LoVo (cell line): ENCODE results near the gene METTL16.
"Not testable (repeated sequence)": the region's sequence is repeated elsewhere in the genome, so short reads cannot be mapped to it uniquely, and the experiment has no call there.

Source experiments
- DNase-seq: peaks from one replicate; pipeline ENCODE4 v3.0.0-alpha.2; 2016; ENCODE audit warnings: low spot score

The METTL16 gene

DNA sequence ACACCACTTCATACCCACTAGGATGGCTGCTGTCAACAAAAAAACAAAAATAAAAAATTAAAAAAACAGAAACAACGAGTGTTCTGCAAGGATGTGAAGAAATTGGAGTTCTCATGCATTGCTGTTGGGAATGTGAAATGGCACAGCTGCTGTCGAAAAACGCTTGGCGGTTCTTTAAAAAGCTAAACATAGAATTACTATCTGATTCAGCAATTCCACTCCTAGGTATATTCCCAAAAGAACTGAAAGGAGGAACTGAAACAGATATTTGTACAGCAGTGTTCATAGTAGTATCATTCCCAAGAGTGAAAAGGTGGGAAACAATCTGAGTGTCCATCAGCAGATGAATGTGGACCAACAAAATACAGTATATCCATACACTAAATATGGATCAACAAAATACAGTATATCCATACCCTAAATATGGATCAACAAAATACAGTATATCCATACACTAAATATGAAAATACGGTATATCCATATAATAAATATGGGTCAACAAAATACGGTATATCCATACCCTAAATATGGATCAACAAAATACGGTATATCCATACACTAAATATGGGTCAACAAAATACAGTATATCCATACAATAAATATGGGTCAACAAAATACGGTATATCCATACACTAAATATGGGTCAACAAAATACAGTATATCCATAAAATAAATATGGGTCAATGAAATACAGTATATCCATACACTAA is 8.7 kb downstream of the METTL16 start:
- no peak for DNase-seq

GRCh38 chr17:2500446-2500845 is 11.2 kb downstream of the METTL16 start:
- no peak for DNase-seq

GRCh38 chr17:2489286-2489685 is 22.4 kb downstream of the METTL16 start:
- not testable (repeated sequence) for DNase-seq

- DNase-seq = no peak
These were observed 24.4 kb downstream of the METTL16 start for GRCh38 chr17:2487306-2487705.

DNA sequence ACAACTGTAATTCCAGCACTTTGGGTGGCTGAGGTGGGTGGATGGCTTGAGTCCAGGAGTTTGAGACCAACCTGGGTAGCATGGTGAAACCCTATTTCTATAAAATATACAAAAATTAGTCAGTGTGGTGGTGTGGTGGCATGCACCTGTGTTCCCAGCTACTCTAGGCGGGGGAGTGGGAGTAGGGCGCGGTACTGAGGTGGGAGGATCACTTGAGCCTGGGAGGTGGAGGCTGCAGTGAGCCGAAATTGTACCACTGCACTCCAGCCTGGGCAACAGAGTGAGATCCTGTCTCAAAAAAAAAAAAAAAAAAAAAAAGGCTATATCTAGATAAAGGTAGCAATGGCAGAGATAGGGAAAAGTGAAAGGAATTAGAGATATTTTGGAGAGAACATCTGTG is 25.0 kb downstream of the METTL16 start:
- DNase-seq = not testable (repeated sequence)

DNA sequence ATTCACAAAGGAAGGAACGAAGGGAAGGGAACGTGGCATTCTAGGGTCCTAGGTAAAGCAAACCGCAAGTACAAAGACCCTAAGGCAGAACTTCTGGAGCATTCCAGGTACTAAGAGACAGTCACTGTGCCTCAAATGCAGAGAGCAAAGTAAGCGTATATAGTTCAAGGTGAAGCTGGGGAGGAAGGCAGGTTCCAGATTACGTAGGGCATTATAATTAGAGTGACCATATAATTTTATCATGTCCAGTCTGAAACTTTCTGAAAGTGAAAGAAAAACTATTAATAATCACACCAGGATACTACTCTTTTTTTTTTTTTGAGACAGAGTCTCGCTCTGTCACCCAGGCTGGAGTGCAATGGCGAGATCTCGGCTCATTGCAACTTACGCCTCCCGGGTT is 25.7 kb downstream of the METTL16 start:
- DNase-seq = no peak

DNA sequence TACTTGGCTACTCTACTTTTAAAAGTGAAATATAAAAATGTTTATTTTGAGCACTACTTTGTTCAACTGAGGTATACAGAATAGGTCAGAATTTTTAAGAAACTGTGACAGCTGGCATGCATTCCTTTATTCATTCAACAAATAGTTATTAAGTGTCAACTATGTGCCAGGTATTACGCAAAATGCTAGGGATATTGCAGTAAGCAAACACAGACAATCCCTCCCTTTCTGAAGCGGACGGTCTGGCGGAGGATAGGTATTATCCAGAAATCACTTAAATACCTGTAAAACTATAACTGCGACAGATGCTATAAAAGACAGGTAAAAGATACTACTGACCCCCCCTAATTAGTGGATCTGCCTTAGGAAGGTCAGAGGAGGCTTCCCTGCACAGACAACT is 26.1 kb downstream of the METTL16 start:
- DNase-seq = no peak

GRCh38 chr17:2484876-2485275 is 26.8 kb downstream of the METTL16 start:
- DNase-seq = no peak

DNA sequence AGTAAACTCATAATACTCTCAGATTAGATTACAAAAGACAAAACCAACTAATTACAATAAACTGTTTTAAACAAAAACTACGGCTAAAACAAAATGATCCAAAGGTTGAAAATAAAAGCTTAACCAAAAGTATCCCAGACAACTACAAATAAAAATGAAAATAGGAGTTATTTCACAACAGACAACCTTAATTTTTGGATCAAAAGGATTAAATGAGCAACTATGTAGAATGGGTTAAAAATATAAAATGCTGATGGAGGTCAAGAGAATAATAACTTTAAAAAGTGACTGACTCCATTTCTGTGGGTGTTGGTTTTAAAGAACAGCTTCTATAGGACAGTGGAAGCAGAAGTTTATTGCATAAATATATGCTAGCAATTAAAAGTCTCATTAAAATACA is 28.6 kb downstream of the METTL16 start:
- DNase-seq = no peak

DNA sequence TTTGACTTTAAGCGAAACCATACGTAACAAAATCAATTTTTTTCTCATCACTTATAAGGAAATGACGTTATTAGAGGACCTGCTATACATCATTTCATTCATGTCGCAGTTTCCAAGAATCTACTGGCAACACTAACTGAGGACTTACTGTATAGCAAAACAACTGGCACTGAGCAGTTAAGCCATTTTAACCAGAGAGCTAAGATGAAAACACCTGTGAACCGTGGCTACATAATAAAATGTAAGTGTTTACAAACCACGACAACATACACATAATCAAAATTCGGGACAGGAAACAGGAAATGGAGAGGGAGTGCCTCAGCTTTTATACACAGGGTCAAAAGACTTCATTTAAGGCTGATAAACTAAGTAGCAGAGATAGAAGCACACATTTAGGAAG is 29.5 kb downstream of the METTL16 start:
- DNase-seq = no peak

DNA sequence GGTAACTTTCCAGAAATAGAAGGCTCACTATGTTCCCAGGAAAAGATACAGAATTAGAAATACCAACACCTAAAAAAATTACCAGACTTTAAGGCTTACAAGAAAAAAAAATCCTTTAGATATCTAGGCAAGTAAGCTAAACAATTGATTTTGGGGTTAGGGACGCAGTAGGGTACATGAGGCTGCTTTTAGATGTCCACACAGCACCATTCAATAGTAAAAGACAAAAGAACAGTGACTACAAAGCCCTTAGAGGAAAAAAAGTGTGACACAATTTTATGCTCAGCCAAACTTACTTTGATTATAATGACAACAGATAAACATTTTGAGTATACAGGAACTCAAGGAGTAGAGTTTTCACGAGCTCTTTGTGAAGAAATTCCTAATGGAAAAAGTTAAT is 29.9 kb downstream of the METTL16 start:
- DNase-seq = no peak

DNA sequence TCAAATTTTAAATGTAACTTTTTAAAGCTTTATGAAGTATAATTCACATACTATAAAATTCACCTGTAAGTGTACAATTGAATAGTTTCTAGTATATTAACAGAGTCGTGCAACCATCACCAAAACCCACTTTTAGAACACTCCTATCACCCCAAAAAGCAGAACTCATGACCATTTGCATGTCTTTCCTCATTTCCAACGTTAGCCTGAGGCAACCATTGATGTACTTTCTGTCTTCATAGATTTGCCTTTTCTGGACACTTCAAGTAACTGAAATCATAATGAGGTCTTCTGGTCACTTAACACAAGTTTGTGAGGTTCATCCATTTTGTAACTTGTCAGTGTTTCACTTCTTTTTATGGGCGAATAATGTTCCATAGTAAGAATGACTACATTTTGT is 33.2 kb downstream of the METTL16 start:
- no peak for DNase-seq

DNA sequence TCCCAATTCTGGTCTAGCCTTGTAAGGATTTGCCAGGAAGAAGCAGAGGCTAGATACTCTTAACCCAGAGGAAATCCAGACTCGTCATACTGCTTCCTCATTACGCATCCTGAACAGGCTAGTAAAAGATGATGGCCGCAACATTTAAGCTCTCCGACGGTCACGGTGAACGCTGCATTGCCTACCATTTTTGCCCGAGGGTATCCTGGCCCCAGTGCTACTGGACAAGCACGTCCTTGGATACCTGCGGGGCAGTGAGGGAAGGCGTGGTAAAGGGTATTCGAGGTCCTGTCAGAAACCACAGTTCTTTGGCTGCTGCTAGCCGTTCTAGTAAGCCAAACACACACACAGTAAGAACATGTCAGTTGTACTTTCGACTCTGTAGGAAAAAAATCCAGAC is 36.6 kb downstream of the METTL16 start:
- no peak for DNase-seq

GRCh38 chr17:2474371-2474770 is 37.3 kb downstream of the METTL16 start:
- no peak for DNase-seq

- DNase-seq = no peak
These were observed 43.4 kb downstream of the METTL16 start for GRCh38 chr17:2468270-2468669.

- DNase-seq = no peak
These were observed 44.8 kb downstream of the METTL16 start for GRCh38 chr17:2466931-2467330.

- no peak for DNase-seq
These were observed 49.2 kb downstream of the METTL16 start for GRCh38 chr17:2462481-2462880.

GRCh38 chr17:2459917-2460271 is 51.8 kb downstream of the METTL16 start:
- no peak for DNase-seq

DNA sequence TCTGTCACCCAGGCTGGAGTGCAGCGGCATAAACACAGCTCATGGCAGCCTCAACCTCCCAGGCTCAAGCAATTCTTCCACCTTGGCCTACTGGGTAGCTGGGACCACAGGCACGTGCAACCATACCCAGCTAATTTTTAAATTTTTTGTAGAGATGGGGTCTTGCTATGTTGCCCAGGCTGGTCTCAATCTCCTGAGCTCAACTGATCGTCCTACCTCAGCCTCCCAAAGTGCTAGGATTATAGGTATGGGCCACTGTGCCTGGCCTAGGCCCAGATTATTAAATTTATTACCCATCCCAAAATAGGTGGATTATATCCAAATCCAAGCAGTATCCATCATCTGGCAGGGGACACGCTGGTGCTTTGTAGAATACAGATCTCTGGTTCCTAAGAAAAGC is 53.8 kb downstream of the METTL16 start:
- DNase-seq = no peak

GRCh38 chr17:2456475-2456874 is 55.2 kb downstream of the METTL16 start:
- no peak for DNase-seq

DNA sequence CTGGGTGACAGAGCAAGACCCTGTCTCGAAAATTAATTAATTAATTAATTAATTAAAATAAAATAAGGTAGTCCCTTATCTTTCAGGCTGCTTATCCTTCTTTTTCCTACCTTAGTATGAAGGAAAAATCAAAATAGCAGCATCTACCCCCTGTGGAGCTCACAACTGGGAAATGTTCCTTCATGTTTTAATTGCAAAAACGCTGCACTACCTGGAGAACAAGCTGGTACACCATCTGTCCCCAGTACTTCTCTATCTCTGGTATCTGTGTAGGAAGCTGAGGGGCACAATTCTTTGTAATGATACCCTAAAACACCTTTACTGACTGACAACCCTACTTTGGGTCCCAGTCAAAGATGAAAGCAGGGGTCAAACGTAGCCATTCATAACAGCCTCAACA is 55.7 kb downstream of the METTL16 start:
- DNase-seq = no peak

- no peak for DNase-seq
These were observed 57.8 kb downstream of the METTL16 start for GRCh38 chr17:2453866-2454265.

GRCh38 chr17:2453325-2453724 is 58.4 kb downstream of the METTL16 start:
- no peak for DNase-seq

DNA sequence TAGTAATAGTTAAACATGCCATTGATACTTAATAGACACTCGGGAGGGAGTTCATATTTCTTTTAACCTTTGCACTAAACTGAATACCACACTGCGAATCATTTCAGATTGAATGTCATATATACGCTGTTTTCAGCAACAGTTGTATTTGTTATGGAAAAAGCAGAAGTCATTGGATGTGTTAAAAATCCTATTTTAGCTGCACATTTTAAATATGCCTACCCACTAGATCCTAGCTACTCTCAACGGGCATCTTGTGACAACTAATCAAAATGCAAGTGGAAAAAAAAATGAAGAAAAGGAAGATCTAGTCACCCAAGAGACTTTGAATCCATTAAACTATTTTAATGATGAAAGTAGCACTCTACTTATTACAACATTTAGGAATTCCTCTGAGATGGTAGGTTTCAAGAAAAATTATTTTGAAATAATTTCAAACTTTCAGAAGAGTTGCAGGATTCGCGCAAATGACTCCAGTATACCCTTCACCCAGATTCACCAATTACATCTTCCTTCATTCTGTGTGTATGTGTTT is 59.4 kb downstream of the METTL16 start:
- DNase-seq = no peak
